Psoas muscle (tissue), 8 donors: ENCODE data around the gene COA8. TPM values are rescaled to one million over a fixed set of nuclear protein-coding genes. Genes with fewer than 3 reads are reported as not detected.
"Not testable (repeated sequence)": the region's sequence is repeated elsewhere in the genome, so short reads cannot be mapped to it uniquely, and the experiment has no call there.

Experiments used
- ATAC-seq, 4 donors: fragments of 200-7000 bp; cut with Tn5 transposase; one replicate each; pipeline ENCODE4 v1.9.1; 2020; ENCODE audit warnings: moderate library complexity in 3 of 4, mild to moderate bottlenecking in 2 of 4
- DNase-seq, 2 donors: peaks; one replicate each; pipeline ENCODE4 v3.0.0-alpha.2; 2020
- H3K27ac ChIP-seq: fragments of 200-600 bp; one replicate; pipeline ENCODE4 v1.8.0; 2022
- H3K27me3 ChIP-seq, 3 donors: fragments of 200-600 bp in 1 of 3; one replicate each; pipeline versions ENCODE4 v1.6.1 to v1.8.0; 2013 to 2022; ENCODE audit warnings: low read length in 2 of 3, mild to moderate bottlenecking in 2 of 3, moderate library complexity in 1 of 3; ENCODE audit not compliant: insufficient read depth in 3 of 3
- H3K36me3 ChIP-seq, 2 donors: fragments of 200-600 bp in 1 of 2; one replicate each; pipeline versions ENCODE4 v1.6.1 to v1.8.0; 2013 to 2022; ENCODE audit warnings: low read depth in 1 of 2, mild to moderate bottlenecking in 1 of 2, moderate library complexity in 1 of 2; ENCODE audit not compliant: insufficient read depth in 1 of 2
- H3K4me1 ChIP-seq: fragments of 200-600 bp; one replicate; pipeline ENCODE4 v1.8.0; 2022
- H3K4me3 ChIP-seq: fragments of 200-600 bp; one replicate; pipeline ENCODE4 v1.8.0; 2022; ENCODE audit warnings: mild to moderate bottlenecking
- H3K9me3 ChIP-seq: fragments of 200-600 bp; one replicate; pipeline ENCODE4 v1.8.0; 2022
- CTCF ChIP-seq: fragments of 200-600 bp; IDR thresholded peaks from one replicate; pipeline ENCODE4 v1.8.0; 2022; ENCODE audit warnings: antibody characterized with exemption
- WGBS, 3 donors: extraction: QIAGEN DNeasy Blood & Tissue Kit; methylation state at CpG; one replicate each; pipeline versions ENCODE4 v1.1.6 to v1.1.7; 2013; 5-methylcytosine and 5-hydroxymethylcytosine counted together
- intact Hi-C, 2 donors: fragments of 100-400 bp; cut with DNase I; formaldehyde crosslinking; loops; one replicate each; pipeline versions ENCODE4 v1.11.0 to v1.14.2; 2022
- polyA plus RNA-seq, 3 donors: library from polyadenylated mRNA; stranded (reverse); fragments of 200-250 nt; gene quantifications; one replicate each; pipeline ENCODE4 v1.2.3, GENCODE V29; 2013
- total RNA-seq, 4 donors: library from RNA; stranded (reverse); fragmentation: NEBNext Ultra II Directional in 2 of 4; extraction: Animal tissue kit (Norgen Biotek cat#: 25700) in 2 of 4; gene quantifications; one replicate each; pipeline versions ENCODE4 v1.2.1 to v1.2.4, GENCODE V29; 2021 to 2023
- donor health status: healthy with polysubstance abuse.
- donor health status: DM: no; HTN: no; CAD: no; lungs with moderate emphysema.
- donor health status: Bipolar disorder and iron deficiency.
- donor health status: healthy.
- donor health status: DM: yes; HTN: yes; CAD: no.
- donor health status: DM: no; HTN: no; CAD: no.
- donor health status: DM: no; HTN: no; CAD: no.
- donor health status: DM: yes; HTN: yes; CAD: no.

Gene COA8
- total and polyA plus RNA-seq, 7 donors, result 73.6 to 171 (median 101) TPM

GRCh38 chr14:103607822-103608221 is 45.1 kb downstream of the COA8 start:
- Histone ChIP-seq H3K36me3 (no peaks in the 10 kb centered on the region), H3K4me1 (peaks cover 20% of the 10 kb centered on the region), H3K9me3 (peaks cover 5% of the 10 kb centered on the region), H3K27me3 (no peaks in the 10 kb centered on the region), H3K4me3 (peak overlapping the region; percentile 56), H3K27ac (no peak overlapping the region)
- WGBS, 3 donors, result 16 to 19% (median 18%) methylated on average over 15 of the region's 15 CpGs
- DNase-seq, result peak in 1 of 2 donors; percentile 52
- peak in 3 of 4 donors; percentile 4 to 19 (median 8) for ATAC-seq
- no peak for TF ChIP-seq CTCF
- intact Hi-C loops, result no loop called here

GRCh38 chr14:103609081-103609480 is 46.3 kb downstream of the COA8 start:
- H3K4me1 ChIP-seq, result peaks cover 20% of the 10 kb centered on the region
- ATAC-seq, DNase-seq, H3K27me3 ChIP-seq, H3K4me3 ChIP-seq, H3K36me3 ChIP-seq, H3K27ac ChIP-seq, intact Hi-C loops, H3K9me3 ChIP-seq: not testable (repeated sequence)
- 45 to 83% (median 52%) methylated on average over 4 of the region's 4 CpGs for WGBS, 3 donors

- Histone ChIP-seq H3K4me3 (no peak overlapping the region), H3K27me3 (no peaks in the 10 kb centered on the region), H3K4me1 (peaks cover 20% of the 10 kb centered on the region), H3K36me3 (no peaks in the 10 kb centered on the region), H3K9me3 (peaks cover 5% of the 10 kb centered on the region), H3K27ac (no peak overlapping the region)
- 91 to 95% (median 93%) methylated on average over 2 of the region's 2 CpGs for WGBS, 3 donors
- no peak for TF ChIP-seq CTCF
- intact Hi-C loops, result no loop called here
- no peak for DNase-seq
- no peak for ATAC-seq
These were observed 48.5 kb downstream of the COA8 start for GRCh38 chr14:103611215-103611614.

- H3K4me1 ChIP-seq, result peaks cover under 1% of the 10 kb centered on the region
- no peak overlapping the region for H3K4me3 ChIP-seq
- DNase-seq, result no peak
- WGBS, 3 donors, result 86 to 92% (median 90%) methylated on average over 4 of the region's 4 CpGs
- H3K9me3 ChIP-seq, result peaks cover 5% of the 10 kb centered on the region
- no peak overlapping the region for H3K27ac ChIP-seq
- ATAC-seq, result peak in 1 of 4 donors; percentile 37
- intact Hi-C loops, result no loop called here
- no peaks in the 10 kb centered on the region for H3K27me3 ChIP-seq
- no peak for TF ChIP-seq CTCF
- H3K36me3 ChIP-seq, result no peaks in the 10 kb centered on the region
These were observed 50.8 kb downstream of the COA8 start for GRCh38 chr14:103613517-103613916.

- DNase-seq (no peak), ATAC-seq (no peak)
- H3K27ac ChIP-seq, result no peak overlapping the region
- TF ChIP-seq CTCF, result no peak
- no peak overlapping the region for H3K4me3 ChIP-seq
- H3K9me3 ChIP-seq, result no peaks in the 10 kb centered on the region
- intact Hi-C loops, result no loop called here
- no peaks in the 10 kb centered on the region for H3K36me3 ChIP-seq
- WGBS, 3 donors, result 61 to 68% (median 61%) methylated on average over 17 of the region's 17 CpGs
- H3K4me1 ChIP-seq, result no peaks in the 10 kb centered on the region
- no peaks in the 10 kb centered on the region for H3K27me3 ChIP-seq
These were observed 54.0 kb downstream of the COA8 start for GRCh38 chr14:103616635-103617300.
